A673 (cell line): ENCODE data around the gene FOXA2. TPM values are rescaled to one million over a fixed set of nuclear protein-coding genes. Genes with fewer than 3 reads are reported as not detected.

Experiments used
- BruUV-seq: library from RNA; stranded (reverse); fragments of 400-500 nt; replicated peaks from 2 replicates; lab custom pipeline; 2021; lab: Mats Ljungman, UMichigan
- CTCF ChIA-PET: fragments of 300-600 bp; sonication (Branson Sonifier 250); formaldehyde crosslinking; loops from one replicate; lab custom pipeline; 2022; ENCODE audit warnings: antibody characterized with exemption; lab: Charles Lee
- POLR2A ChIA-PET: fragments of 300-600 bp; sonication (Branson Sonifier 250); formaldehyde crosslinking; loops from one replicate; lab custom pipeline; 2022; ENCODE audit warnings: antibody characterized with exemption; ENCODE audit not compliant: low non-redundant PET; lab: Charles Lee
- DNase-seq: peaks from one replicate; pipeline ENCODE4 v3.0.0-alpha.2; 2015; ENCODE audit warnings: low spot score
- H3K27ac ChIP-seq: fragments of 200-600 bp; sonication (generic); 2 replicates; pipeline ENCODE4 v1.5.1; 2016; ENCODE audit warnings: mixed run types, low read depth, mild to moderate bottlenecking, mixed read lengths, antibody characterized with exemption, low read length; ENCODE audit not compliant: poor library complexity, severe bottlenecking
- H3K27me3 ChIP-seq: fragments of 200-600 bp; sonication (generic); replicated peaks from 2 replicates; pipeline ENCODE4 v1.6.1; 2017; ENCODE audit warnings: mixed run types, low read depth, mild to moderate bottlenecking, mixed read lengths, antibody characterized with exemption, low read length; ENCODE audit not compliant: insufficient read depth, poor library complexity
- H3K36me3 ChIP-seq: fragments of 200-600 bp; sonication (generic); 2 replicates; pipeline ENCODE4 v1.6.1; 2016; ENCODE audit warnings: mixed run types, mild to moderate bottlenecking, mixed read lengths, antibody characterized with exemption, low read length; ENCODE audit not compliant: insufficient read depth, poor library complexity, severe bottlenecking
- H3K4me1 ChIP-seq: fragments of 200-600 bp; sonication (generic); 2 replicates; pipeline ENCODE4 v1.6.1; 2017; ENCODE audit warnings: mixed run types, mild to moderate bottlenecking, mixed read lengths, antibody characterized with exemption, low read length; ENCODE audit not compliant: insufficient read depth, poor library complexity, severe bottlenecking
- H3K4me3 ChIP-seq: fragments of 200-600 bp; sonication (generic); 2 replicates; pipeline ENCODE4 v1.5.1; 2016; ENCODE audit warnings: low read depth, mixed run types, mild to moderate bottlenecking, mixed read lengths, low read length; ENCODE audit not compliant: poor library complexity, severe bottlenecking
- H3K9me3 ChIP-seq: fragments of 200-600 bp; sonication (generic); 2 replicates; pipeline ENCODE4 v1.6.1; 2016; ENCODE audit warnings: mixed run types, low read depth, mild to moderate bottlenecking, mixed read lengths, antibody characterized with exemption, low read length; ENCODE audit not compliant: poor library complexity, severe bottlenecking
- EZH2 ChIP-seq: fragments of 200-600 bp; sonication (generic); IDR thresholded peaks from 2 replicates; pipeline ENCODE4 v1.6.1; 2017; ENCODE audit warnings: borderline replicate concordance, low read depth, mild to moderate bottlenecking, mixed read lengths, antibody characterized with exemption, low read length; ENCODE audit not compliant: poor library complexity, severe bottlenecking
- intact Hi-C: fragments of 100-400 bp; cut with micrococcal nuclease; formaldehyde crosslinking; loops from one replicate; pipeline ENCODE4 v1.10.0; 2022; ENCODE audit not compliant: unreplicated experiment
- total RNA-seq: library from RNA; stranded (reverse); gene quantifications from 2 replicates; pipeline ENCODE4 v1.2.3, GENCODE V29; 2021
- TF ChIP-seq, protein P1 (sequence below): fragments of 300-800, 200-600 bp; sonication (generic); conservative IDR thresholded peaks from 2 replicates; pipeline ENCODE4 v1.5.1; 2017; ENCODE audit warnings: low read depth, mild to moderate bottlenecking, antibody characterized with exemption, low read length, moderate library complexity, mixed read lengths

The FOXA2 gene
- total RNA-seq, 1 experiment from 2014 or later, result not detected

GRCh38 chr20:22563062-22563965 is 21.1 kb downstream of the FOXA2 start:
- POLR2A ChIA-PET, result no interaction called here
- no peak for TF ChIP-seq EZH2
- TF ChIP-seq, protein P1, sequence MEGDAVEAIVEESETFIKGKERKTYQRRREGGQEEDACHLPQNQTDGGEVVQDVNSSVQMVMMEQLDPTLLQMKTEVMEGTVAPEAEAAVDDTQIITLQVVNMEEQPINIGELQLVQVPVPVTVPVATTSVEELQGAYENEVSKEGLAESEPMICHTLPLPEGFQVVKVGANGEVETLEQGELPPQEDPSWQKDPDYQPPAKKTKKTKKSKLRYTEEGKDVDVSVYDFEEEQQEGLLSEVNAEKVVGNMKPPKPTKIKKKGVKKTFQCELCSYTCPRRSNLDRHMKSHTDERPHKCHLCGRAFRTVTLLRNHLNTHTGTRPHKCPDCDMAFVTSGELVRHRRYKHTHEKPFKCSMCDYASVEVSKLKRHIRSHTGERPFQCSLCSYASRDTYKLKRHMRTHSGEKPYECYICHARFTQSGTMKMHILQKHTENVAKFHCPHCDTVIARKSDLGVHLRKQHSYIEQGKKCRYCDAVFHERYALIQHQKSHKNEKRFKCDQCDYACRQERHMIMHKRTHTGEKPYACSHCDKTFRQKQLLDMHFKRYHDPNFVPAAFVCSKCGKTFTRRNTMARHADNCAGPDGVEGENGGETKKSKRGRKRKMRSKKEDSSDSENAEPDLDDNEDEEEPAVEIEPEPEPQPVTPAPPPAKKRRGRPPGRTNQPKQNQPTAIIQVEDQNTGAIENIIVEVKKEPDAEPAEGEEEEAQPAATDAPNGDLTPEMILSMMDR, result no peak
- CTCF ChIA-PET, result no interaction called here

GRCh38 chr20:22562620-22563019 is 21.8 kb downstream of the FOXA2 start:
- intact Hi-C loops, result no loop called here
- ChIA-PET POLR2A (no interaction called here), CTCF (no interaction called here)
- Histone ChIP-seq H3K27ac (no peak overlapping the region), H3K4me1 (no peaks in the 10 kb centered on the region), H3K27me3 (peaks cover 98% of the 10 kb centered on the region), H3K36me3 (no peaks in the 10 kb centered on the region), H3K4me3 (no peak overlapping the region), H3K9me3 (no peaks in the 10 kb centered on the region)
- TF ChIP-seq, protein P1, result no peak
- no peak for TF ChIP-seq EZH2
- no peak for DNase-seq
- BruUV-seq, result no TSS peak

More at GRCh38 chr20:22563062-22563965, 21.1 kb downstream of the FOXA2 start:
- intact Hi-C loops, result no loop called here
- H3K4me1 ChIP-seq, result no peaks in the 10 kb centered on the region
- H3K36me3 ChIP-seq, result no peaks in the 10 kb centered on the region
- BruUV-seq, result no TSS peak
- H3K27me3 ChIP-seq, result peaks cover 100% of the 10 kb centered on the region
- no peaks in the 10 kb centered on the region for H3K9me3 ChIP-seq
- no peak overlapping the region for H3K27ac ChIP-seq
- DNase-seq, result no peak
- H3K4me3 ChIP-seq, result no peak overlapping the region

DNA sequence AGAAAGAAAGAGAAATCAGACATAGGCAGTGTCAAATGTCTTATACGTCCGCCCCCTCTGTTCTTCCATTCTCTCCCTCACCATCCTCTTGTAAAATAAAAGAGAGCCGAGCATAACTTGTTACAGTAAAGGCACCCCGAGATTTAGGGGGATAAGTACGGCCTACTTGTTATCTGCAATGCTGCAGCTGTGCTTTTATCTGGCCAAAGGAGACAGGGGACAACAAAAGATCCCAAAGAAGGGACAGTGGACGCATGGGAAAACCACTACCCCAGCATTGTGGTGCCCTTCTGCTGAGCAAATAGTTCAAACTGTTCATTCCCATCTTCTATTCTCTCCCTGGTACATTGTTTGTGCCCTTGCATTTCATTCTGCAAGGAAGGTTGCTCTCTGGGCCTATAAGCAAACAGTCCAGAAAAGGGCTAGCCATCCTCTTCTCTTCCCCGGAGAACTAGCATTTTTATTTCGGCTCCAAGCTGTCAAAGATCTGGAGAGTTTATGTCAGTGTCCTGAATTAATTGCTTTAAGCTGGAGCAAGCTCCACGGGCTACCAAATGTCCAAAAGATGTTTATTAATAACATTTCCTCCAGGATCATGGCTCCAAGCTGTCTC is 22.3 kb downstream of the FOXA2 start:
- no TSS peak for BruUV-seq
- H3K4me1 ChIP-seq, result no peaks in the 10 kb centered on the region
- H3K4me3 ChIP-seq, result no peak overlapping the region
- ChIA-PET CTCF (no interaction called here), POLR2A (no interaction called here)
- intact Hi-C loops, result no loop called here
- DNase-seq, result no peak
- no peaks in the 10 kb centered on the region for H3K9me3 ChIP-seq
- H3K36me3 ChIP-seq, result no peaks in the 10 kb centered on the region
- H3K27ac ChIP-seq, result no peak overlapping the region
- TF ChIP-seq, protein P1, result no peak
- TF ChIP-seq EZH2, result no peak
- peaks cover 96% of the 10 kb centered on the region for H3K27me3 ChIP-seq
